Measurements from ENCODE around the gene OSBP2.

The OSBP2 gene

GRCh38 chr22:30694640-30695350 lies at the start of gene OSBP2:
OSBP2 (plus strand) TSS chr22:30694874; CDS start chr22:30694910, 36 bp downstream.
- TF ChIP-seq CTCF (conservative IDR thresholded peaks at IDR 0.05; ENCODE audit: control insufficient read depth, insufficient read depth, low read depth, low read length) = no peak
- DNase-seq (ENCODE audit: low read depth) = no peak
- peak within 1 kb of the TSS; percentile 57 for H3K4me3 ChIP-seq (ENCODE audit: control insufficient read depth, low read depth, low read length)

GRCh38 chr22:30646518-30647160 lies 48.0 kb upstream of the OSBP2 start:
- DNase-seq (ENCODE audit: low read depth) = no peak
- H3K4me3 ChIP-seq (ENCODE audit: control insufficient read depth, low read depth, low read length) = no peak overlapping the region
- no peak for TF ChIP-seq CTCF (conservative IDR thresholded peaks at IDR 0.05; ENCODE audit: control insufficient read depth, insufficient read depth, low read depth, low read length)

GRCh38 chr22:30647536-30647935 lies 47.1 kb upstream of the OSBP2 start:
- no peak for TF ChIP-seq CTCF (conservative IDR thresholded peaks at IDR 0.05; ENCODE audit: control insufficient read depth, insufficient read depth, low read depth, low read length)
- H3K4me3 ChIP-seq (ENCODE audit: control insufficient read depth, low read depth, low read length) = no peak overlapping the region
- no peak for DNase-seq (ENCODE audit: low read depth)

GRCh38 chr22:30648825-30649224 lies 45.8 kb upstream of the OSBP2 start:
- TF ChIP-seq CTCF (conservative IDR thresholded peaks at IDR 0.05; ENCODE audit: control insufficient read depth, insufficient read depth, low read depth, low read length) = no peak
- no peak overlapping the region for H3K4me3 ChIP-seq (ENCODE audit: control insufficient read depth, low read depth, low read length)
- no peak for DNase-seq (ENCODE audit: low read depth)

GRCh38 chr22:30649430-30650007 lies 45.2 kb upstream of the OSBP2 start:
- peak; percentile 16 for TF ChIP-seq CTCF (conservative IDR thresholded peaks at IDR 0.05; ENCODE audit: control insufficient read depth, insufficient read depth, low read depth, low read length)
- H3K4me3 ChIP-seq (ENCODE audit: control insufficient read depth, low read depth, low read length) = no peak overlapping the region
- DNase-seq (ENCODE audit: low read depth) = peak; percentile 87

GRCh38 chr22:30650508-30651116 lies 44.1 kb upstream of the OSBP2 start:
- DNase-seq (ENCODE audit: low read depth) = no peak
- no peak for TF ChIP-seq CTCF (conservative IDR thresholded peaks at IDR 0.05; ENCODE audit: control insufficient read depth, insufficient read depth, low read depth, low read length)
- no peak overlapping the region for H3K4me3 ChIP-seq (ENCODE audit: control insufficient read depth, low read depth, low read length)

Data from fibroblast of mammary gland (primary cell).